NCI-H146 treated with DMSO at 0.1 percent for 48 hours (cell line): ENCODE data around the gene GAB2.

Experiments used
- DNase-seq: peaks from one replicate; lab custom pipeline; 2025; ENCODE audit not compliant: unreplicated experiment; lab: John Stamatoyannopoulos, UW

GAB2 gene

GRCh38 chr11:78212586-78213371 lies 204.8 kb downstream of the GAB2 start:
- DNase-seq = no peak

- no peak for DNase-seq
Measured at GRCh38 chr11:78211565-78211964, 206.1 kb downstream of the GAB2 start.

DNA sequence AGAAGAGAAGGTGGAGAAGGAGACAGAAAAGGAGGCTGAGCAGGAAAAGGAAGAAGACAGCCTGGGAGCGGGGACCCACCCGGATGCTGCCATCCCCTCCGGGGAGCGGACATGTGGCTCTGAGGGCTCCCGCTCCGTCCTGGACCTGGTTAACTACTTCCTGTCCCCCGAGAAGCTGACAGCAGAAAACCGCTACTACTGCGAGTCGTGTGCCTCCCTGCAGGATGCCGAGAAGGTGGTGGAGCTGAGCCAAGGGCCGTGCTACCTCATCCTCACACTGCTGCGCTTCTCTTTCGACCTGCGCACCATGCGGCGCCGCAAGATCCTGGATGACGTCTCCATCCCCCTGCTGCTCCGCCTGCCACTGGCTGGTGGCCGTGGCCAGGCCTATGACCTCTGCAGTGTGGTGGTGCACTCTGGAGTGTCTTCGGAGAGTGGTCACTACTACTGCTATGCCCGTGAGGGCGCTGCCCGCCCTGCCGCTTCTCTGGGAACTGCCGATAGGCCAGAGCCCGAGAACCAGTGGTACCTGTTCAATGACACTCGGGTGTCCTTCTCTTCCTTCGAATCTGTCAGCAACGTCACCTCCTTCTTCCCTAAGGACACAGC lies 207.5 kb downstream of the GAB2 start:
- no peak for DNase-seq

GRCh38 chr11:78209478-78209877 lies 208.1 kb downstream of the GAB2 start:
- DNase-seq = no peak

- DNase-seq = no peak
Measured at GRCh38 chr11:78208257-78209165, 209.1 kb downstream of the GAB2 start.

DNA sequence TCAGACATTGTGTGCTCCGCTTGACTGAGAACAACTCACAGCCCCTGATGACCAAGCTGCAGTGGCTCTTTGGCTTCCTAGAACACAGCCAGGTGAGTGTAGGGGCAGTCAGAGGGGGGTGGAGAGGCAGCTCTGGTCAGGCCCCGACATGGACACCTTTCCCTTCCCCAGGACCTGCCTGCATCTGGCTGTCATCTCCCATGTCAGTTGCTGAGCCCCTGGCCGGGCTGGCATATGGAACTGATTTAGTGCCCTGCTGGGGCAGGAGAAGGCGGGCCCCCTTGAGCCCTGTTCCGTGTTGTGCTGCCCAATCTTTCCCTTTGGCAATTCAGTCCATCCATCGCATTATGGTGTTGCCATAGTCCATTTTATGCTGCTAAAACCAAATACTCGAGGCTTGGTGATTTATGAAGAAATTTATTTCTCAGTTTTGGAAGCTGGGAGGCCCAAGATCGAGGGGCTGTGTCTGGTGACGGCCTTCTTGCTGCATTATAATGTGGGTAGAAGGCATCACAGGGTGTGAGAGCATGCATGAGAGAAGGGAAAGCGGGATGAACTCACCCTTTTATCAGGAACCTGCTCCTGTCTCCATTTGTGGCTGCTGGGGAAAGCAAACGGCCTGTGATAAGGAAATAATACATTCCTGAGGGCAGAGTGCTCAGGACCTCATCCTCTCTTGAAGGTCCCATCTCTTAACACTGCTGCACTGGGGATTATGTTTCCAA lies 209.9 kb downstream of the GAB2 start:
- no peak for DNase-seq

- no peak for DNase-seq
Measured at GRCh38 chr11:78205691-78206090, 211.9 kb downstream of the GAB2 start.

GRCh38 chr11:78205256-78205655 lies 212.4 kb downstream of the GAB2 start:
- no peak for DNase-seq

- no peak for DNase-seq
Measured at GRCh38 chr11:78203184-78203583, 214.4 kb downstream of the GAB2 start.

DNA sequence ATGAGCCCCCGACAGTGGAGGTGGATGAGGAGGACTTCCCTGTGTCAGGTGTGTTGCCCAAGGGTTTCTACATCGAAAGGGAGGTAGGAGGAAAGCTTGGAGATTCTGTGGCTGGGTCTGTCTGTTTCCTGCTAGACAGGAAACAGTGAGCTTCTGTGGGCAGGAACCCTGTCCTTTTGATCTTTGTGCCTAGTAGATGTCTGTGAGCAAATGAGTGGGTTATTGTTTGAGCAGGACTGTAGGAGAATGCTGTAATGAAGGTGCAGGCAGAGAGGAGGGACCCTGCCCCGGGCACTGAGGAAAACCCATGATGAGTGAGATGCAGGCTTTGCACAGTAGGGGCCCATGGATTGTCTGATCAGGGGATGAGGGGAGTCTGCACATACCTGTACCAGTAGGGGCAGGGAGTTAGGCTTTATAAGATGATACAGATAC lies 214.9 kb downstream of the GAB2 start:
- DNase-seq = no peak

DNA sequence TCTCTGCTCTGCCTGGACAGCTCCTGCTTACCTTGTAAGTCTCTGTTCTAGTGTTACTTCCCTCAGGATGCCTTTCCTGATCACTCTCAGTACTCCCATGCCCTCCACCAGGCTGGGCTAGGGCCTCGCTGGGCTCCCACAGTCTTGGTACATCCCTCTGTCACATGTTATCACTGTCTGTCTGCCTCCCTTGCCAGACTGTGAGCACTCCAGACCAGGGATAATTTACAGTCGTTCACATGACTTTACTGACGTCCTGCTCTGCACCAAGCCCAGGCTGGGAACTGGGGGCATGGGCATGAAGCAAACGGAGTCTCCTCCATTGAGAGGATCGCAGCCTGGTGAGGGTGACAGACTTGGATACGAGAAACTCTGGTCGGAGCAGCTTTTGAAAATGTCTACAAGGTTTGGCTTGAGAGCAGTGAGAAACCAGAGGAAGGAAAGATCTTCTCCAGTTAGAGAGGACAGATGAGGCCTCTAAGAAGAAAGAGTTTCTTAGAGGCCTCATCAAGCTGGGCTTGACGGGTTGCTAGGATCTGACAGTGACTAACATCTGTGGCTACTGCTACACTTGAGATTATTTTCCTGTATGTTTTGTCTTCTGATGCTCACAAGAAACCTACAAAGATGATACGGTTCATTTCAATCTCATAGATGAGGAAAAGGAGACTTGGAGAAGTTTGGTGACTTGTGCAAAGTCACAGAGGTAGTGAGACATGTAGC lies 216.4 kb downstream of the GAB2 start:
- no peak for DNase-seq

GRCh38 chr11:78200553-78200952 lies 217.1 kb downstream of the GAB2 start:
- no peak for DNase-seq

- DNase-seq = no peak
Measured at GRCh38 chr11:78200061-78200460, 217.6 kb downstream of the GAB2 start.

DNA sequence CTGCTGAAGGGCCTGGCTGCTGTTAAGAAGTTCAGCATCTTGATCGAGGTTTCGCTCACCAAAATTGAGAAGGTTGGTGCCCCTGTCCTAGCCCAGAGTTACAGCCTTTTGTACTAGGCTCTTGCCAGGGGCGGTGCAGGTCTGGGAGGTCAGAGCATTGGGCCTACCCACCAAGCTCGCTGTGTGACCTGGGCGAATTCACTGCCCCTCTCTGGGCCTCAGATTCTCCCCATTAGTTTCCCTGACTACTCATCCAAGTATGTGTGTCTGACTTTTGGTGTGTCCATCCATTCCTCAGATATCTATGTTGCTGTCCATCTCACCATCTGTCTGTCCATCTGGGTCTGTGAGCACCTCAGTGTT lies 218.0 kb downstream of the GAB2 start:
- DNase-seq = no peak

DNA sequence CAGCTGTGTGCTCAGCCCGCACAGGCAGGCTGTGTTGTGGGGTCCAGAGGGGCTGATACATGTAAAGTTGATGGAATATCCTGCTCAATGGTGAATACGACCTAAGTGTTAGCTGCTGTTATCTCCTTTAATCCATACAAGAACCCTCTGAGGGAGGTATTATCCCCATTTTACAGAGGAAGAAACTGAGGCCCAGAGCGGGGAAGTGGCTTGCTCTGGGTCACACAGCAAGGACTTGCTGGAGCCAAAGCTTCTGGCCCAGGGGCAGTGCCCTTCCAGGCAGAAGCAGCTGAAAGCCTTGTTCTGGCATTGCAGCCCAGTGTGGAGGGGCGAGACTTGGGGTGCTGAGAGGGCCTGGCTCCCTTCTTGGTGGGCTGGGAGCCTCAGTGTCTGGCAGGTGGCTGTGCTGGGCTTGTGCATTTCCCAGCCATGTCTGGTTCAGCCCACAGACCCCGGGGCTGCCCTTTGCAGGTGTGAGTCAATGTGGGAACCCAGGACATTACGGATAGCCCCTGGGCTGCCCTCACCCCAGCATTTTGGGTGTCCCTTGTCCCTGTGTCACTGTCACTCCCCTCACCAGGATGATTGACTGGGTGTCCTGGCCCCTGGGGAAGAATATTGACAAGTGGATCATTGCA lies 218.5 kb downstream of the GAB2 start:
- DNase-seq = no peak

GRCh38 chr11:78197816-78198215 lies 219.8 kb downstream of the GAB2 start:
- DNase-seq = no peak

- no peak for DNase-seq
Measured at GRCh38 chr11:78196661-78197091, 220.9 kb downstream of the GAB2 start.

DNA sequence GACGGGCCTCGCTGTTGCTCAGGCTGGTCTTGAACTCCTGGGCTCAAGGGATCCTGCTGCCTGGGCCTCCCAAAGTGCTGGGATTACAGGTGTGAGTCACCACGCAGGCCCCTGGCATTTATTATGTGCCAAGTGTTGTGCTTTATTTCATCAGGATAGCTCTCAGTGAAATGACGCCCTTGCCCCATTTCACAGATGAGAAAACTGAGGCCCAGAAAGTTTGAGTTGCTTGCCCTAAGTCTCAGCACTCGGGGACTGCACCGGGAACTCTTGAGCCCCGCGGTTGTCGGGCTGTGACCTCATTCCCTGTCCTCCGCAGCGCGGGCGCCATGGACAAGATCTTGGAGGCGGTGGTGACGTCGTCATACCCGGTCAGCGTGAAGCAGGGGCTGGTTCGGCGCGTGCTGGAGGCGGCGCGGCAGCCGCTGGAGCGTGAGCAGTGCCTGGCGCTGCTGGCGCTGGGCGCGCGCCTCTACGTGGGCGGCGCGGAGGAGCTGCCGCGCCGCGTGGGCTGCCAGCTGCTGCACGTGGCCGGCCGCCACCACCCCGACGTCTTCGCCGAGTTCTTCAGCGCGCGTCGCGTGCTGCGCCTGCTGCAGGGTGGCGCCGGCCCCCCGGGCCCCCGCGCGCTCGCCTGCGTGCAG lies 221.6 kb downstream of the GAB2 start:
- no peak for DNase-seq

GRCh38 chr11:78194490-78194889 lies 223.1 kb downstream of the GAB2 start:
- DNase-seq = no peak
